Suppressor macrophage (primary cell): ENCODE data around the gene PLOD3.

Experiments used
- DNase-seq, 4 experiments: peaks; one replicate each; pipeline ENCODE4 v3.0.0-alpha.2; 2020 to 2022

Gene PLOD3

DNA sequence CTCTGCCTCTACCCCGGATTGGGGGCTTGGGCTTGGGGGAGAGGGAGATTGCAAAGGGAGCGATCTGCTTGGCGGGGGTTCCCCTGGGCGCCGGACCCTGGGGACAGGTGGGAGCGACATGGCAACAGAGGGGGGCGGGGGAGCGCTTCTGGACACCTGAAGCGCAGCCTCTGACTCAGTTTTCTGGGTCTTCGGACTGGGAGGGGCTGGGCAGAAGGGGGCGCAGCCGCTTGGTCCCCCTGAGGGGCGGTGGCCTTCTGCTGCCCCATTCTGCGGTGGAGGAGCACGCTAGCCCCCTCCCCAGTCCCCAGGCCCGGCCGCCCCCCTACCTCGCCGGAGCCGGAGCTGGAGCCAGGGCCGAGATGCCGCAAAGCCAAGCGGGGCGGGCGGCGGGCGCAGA, 37.7 kb downstream of the PLOD3 start:
- no peak for DNase-seq

DNA sequence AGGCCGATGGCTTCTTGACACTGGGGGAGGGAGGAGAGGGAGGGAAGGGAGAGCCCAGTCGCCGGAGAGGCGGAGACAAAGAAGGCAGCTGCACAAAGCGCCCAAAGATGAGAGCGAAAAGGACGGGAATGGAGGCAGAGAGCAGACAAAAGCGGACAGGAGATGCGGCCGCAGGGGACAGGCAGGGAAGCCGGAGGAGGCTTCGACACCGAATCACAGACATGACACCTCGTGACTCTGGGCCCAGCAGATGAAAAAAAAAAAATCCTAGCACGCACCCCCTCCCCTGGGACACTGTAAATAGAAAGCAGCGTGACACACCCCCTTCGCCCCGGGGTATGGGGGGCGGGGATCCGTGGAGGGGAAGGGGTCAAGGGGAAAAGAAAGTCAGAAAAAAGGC, 38.3 kb downstream of the PLOD3 start:
- peak in 1 of 4 experiments; percentile 7 for DNase-seq

DNA sequence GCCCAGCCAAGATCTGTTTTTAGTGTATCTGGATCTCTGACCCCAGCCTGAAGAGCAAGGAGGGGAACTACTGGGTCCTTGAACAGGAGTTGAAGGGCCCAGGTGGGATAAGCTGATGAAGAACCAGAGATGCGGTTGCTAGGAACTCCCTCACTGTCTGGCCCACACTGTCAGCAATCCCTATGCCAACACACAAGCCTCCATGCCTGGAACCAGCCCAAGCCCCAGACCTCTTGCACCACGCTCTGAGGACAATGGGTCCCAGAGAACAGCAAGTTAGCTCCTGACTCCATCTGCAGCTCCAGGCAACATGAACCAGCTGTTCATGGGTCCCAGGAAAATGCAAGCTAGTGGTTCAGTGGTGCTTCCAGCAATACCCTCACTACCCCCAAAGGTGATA, 39.7 kb downstream of the PLOD3 start:
- no peak for DNase-seq

DNA sequence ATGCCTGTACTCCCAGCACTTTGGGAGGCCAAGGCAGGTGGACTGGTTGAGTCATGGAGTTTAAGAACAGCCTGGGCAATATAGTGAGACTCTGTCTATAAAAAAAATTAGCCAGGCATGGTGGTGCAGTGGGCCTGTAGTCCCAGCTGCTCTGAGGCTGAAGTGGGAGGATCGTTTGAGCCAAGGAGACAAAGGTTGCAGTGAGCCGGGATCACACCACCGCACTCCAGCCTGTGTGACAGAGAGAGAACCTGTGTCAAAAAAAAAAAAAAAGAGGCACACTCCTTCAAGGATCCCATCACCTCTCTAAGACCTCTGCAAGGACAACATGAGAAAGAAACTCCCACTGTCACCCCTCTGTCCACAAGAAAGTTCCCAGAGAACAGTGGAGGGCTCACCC, 41.7 kb downstream of the PLOD3 start:
- no peak for DNase-seq

DNA sequence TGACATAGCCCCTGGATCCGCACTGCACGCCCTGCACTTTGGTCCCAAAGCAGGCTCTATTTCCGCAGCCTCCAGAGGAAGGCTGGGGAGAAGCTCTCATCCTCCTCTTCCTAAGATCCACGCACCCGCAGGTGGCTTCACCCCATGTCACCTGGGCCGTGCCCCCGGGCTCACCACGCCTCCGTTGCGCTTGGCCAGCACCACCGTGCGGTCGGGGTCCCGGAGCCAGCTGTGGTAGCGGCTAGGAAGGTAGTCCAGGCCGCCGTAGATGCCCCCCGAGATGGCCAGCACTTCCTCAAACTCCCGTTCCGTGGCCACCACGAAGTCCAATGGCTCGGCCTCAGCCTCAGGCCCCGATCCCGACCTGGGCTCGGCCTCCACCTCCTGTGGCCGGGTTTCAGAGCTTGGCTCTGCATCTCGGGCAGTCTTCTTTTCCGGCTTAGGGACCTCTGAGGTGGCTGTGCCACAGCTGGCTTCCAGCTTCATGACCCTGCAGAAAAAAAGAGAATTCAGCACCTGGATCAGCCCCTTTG, 43.0 kb downstream of the PLOD3 start:
- DNase-seq, result no peak

DNA sequence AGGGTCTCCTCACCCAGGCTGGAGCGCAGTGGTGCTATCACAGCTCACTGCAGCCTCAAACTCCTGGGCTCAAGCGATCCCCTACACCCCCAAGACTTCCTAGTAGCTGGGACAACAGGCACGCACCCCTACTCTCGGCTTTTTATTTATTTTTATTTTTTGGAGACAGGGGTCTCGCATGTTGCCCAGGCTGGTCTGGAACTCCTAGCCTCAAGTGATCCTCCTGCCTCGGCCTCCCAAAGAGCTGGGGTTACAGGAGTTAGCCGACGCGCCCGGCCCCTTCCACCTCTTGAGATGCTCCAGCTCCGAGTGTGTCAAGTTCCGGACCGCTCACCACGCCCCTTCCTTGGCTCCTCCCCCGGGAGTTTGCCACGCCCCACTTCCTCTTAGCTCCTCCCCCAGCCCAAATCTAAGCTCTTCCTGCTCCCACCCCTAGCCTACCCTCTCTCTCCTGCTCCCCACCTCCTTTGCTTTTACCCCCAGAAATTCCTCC, 43.6 kb downstream of the PLOD3 start:
- DNase-seq, result peak; percentile 52 to 68 (median 57)

DNA sequence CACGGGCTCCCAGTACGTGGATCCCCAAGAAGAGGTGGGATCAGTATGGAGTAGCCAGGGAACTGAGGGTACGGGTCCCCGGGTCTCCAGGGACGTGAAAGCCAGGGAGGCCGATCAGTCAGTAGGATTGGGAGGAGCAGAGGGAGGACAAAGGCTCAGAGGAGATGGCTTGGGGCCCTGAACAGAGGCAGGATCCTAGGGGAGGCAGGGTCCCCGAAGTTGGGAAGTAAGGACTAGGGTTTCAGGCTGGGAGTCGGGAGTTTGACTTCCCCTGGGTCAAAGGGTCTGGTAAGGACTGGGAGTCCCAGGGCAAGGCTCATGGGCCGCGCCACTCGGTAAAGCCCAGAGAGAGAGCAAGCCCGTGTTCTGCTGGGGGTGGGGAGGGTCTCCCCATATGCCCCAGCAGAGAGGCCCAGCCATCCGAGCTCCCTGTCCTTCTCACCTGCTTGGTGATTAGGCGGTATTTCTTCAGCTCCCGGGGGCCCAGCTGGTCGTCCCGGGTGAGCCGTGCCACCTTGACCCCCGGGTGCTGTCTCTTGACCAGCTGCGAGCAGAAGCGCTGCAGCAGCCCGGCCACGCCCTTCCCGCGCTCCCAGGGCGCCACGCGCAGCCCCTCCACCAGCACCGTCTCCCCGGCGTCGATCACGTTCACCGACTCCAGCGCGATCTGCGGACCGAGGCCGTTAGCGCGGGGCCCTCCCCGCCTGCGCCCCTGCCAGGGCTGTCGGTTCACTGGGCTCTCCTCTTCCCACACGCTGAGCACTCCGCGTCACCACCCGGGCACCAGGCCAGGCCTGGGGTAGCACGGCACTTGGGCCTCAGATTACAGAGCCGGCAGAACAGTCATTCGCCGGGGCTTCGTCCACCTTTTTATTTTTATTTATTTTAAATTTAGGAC, 44.3 kb downstream of the PLOD3 start:
- peak; percentile 67 to 82 (median 77) for DNase-seq

DNA sequence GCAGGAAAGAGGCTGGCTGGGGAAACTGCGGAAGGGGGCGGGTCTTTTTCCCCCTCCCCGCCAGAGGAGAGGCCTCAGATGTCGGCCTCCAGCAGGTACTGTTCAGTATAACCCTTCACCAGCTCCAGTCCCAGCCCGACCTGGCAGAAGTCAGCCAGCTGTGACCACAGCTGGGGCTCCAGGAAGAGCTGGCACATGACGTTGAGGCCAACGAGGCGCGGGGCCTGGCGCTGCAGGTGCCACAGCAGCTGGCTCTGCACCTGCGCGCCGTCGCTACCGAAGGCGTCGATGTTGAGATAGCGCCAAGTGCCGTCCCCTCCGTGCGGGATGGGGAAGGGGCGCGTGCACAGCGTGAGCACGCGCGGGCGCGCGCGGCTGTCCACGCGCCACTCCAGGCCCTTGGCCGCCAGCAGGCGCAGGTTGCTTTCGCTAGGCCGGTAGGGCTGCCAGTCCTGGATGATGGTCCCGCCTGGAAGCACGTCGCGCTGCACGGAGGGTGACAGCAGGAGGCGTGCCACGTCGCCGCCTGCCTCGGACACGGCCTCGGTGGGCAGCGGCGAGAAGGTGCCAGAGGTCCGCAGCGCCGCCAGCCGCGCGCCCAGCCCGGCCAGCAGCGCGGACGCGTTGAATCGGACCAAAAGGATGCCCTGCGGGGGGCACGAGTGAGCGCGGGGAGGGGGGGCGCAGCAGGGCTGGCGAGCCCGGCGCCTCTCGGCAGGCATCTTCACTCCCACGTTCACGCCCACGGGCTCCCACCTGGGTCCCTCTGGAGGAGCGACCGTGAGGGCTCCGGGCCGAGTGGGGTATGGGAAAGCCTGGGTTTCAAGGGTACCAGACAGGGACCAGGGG, 45.2 kb downstream of the PLOD3 start:
- DNase-seq, result peak in 1 of 4 experiments; percentile 14

DNA sequence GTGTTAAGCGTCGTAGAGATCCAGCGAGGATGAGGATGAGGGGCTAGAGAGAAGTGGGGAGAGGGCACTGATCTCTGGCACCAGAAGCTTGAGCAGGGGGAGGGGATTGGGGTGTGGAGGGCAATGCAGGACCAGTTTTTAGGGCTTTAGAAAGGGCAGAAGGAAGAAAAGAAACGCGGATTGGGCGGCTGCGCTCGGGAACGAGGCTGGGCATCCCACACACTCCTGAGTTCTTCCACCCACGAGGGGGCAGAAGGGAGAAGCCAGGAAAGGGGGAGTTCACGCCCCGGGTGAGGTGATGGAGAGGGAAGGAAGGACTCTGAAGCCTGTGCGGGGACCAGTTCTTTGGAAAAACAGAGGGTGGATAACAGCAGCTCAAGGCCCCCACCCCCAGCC, 45.9 kb downstream of the PLOD3 start:
- peak in 1 of 4 experiments; percentile 29 for DNase-seq

DNA sequence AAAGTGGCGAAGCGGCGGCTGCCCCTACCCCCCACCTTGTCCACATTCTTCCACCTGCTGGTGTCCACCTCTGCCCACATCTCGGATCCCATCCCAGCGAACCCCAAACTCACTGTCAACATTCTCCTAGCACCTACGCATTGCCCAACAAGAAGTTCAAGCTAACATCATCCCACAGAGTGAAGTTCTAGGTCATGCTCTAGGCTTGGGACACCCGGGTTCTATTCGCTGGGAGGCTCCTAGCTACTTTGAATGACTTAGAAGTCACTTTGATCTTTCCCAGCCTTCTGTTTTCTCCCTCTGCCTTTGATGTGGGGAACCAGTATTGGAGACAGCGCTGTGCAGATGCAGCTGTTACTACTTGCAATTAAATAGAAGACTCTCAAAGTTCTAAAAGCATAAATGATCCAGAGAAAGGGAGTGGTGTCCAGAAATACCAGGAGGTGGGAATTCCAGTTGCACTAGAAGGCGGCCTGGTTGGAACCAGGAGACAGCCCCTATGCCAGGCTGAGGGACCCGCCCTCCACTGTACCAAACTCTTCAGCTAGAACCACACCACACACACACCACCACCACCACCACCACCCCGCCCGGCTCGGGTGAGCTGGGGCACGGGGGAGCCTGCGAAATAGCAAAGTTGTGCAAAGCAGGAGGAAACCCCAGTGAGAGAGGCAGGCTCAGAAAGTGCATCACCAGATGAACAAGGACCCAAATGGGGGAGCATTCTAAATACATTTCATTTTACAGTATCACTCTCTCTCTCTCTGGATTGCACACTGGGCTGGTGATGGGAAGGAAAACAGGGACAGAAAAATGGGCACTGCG, 46.6 kb downstream of the PLOD3 start:
- DNase-seq, result peak in 2 of 4 experiments; percentile 30 to 34

DNA sequence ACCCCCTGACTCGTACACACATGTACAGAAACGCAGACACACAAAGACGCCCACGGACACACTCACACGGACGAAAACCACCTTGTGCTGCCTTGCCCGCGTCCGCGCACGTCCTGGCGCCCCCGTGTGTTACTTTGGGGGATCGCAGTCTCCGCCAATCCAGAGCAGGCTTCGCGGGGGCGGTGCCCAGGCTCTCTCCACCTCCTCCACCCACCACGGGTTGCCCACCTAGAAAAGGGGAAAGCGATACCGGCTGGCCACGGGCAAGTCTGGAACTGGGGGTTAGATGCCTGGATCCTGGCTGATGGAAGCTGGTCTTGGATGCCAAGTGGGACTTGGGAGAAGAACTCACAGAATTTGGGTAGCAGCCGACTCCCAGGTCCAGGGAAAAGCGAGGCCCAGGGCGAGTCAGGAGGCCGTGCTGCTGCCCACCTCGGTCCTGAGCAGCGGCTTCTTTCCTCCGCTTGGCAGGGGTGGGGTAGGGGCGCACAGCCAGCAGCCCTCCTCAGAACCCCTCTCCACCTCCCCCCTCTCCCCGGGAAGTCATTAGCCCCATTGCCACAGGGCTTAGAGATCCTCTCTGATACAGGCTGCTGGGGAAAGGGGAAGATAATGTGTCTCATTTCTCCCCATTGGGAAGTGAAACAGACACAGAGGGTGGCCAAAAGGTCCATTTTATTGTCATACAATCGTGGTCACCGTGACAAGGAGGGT, 47.4 kb downstream of the PLOD3 start:
- DNase-seq, result peak; percentile 64 to 82 (median 72)

DNA sequence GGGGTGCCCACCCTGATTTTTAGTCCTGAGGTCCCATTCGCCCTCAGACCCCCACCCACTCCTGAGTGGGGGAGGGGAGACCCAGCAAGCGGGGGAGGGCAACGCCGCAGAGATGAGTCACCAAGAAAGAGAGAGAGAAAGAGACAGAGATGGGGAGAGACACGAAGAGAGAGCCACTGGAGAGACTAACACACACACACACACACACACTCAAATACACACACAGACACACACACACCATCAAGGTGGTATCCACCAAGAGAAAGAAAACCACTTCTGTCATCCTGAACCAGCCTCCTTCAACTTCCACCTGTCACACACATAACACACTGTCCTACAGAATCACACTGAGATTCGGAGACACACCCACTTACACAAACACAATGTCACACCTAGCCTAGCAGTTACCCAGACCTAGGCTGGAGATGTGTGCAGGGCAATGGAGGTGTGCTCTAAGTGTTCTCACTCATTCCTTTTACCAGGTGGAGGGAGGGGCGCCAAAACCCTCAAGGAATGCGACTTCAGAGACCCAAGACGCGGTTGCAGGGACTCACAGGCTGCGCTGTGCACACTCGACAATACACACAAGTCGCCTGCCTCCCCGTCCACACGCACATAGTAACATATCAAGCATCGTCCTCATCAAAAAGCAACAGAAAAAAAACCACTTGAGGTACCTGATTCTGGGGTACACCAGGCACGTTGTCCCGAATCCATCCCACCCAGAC, 48.1 kb downstream of the PLOD3 start:
- no peak for DNase-seq

DNA sequence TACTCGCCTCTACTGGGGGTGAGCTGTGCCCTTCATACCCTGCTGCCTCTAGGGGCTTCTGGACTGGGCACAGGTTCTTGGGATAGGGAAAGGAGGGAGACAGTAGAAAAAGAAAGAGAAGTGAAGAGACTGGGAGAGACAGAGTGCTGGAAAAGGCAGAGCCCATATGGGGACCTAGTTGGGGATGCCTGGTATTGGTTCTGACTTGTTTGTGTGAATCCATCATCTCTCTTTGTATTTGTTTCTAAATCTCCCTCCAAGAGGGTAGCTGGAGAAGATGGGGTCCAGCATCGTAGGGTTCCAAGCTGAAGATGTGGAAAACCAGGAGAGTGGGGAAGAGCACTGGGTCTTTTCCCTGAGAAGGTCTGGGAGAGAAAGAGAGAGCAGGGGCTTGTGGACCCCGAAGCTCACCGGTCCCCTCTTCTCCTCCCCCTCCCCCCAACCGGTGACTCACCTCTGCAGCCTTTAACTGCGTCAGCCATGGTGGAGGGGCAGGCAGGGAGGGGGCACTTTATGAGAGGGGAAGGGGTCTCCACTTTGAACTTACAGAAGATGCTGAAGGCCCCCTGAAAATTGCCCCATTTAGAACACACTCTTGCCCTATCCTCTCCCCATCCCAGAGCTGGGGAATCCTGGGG, 48.9 kb downstream of the PLOD3 start:
- no peak for DNase-seq

DNA sequence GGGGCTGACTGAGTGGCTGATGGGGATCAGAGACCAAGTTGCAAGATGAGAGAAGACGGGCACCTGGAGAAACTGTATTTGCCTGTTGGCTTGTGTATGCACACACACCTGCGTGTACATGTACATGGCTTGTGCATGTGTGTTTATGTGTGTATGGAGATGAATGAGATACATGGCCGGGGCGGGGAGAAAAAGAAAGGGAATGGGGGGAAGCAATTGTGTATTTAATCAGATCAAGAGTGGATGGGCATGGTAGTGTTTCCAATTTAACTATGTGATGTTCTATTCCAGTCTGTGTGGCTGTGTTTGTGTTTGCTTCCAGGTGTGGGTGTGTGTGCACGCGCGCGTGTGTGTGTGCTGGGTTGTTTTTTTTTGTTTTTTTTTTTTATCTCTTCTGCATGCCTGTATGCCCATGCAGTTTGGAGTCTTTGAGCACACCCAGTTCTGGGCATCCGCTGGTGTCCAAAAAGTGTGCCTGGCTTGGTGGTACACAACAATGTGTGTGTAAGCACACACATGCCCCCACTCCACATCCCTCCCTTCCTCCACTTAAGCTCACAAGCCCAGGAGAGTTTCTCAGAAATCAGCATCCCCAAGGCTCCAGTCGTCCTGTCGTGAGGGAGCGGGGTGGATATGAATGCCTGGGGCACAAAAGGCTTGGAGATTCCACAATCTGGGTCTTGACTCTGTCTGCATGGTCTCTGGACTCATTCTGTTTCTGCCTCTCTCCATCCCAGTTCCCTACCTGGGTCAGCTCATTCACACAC, 49.6 kb downstream of the PLOD3 start:
- DNase-seq, result no peak

DNA sequence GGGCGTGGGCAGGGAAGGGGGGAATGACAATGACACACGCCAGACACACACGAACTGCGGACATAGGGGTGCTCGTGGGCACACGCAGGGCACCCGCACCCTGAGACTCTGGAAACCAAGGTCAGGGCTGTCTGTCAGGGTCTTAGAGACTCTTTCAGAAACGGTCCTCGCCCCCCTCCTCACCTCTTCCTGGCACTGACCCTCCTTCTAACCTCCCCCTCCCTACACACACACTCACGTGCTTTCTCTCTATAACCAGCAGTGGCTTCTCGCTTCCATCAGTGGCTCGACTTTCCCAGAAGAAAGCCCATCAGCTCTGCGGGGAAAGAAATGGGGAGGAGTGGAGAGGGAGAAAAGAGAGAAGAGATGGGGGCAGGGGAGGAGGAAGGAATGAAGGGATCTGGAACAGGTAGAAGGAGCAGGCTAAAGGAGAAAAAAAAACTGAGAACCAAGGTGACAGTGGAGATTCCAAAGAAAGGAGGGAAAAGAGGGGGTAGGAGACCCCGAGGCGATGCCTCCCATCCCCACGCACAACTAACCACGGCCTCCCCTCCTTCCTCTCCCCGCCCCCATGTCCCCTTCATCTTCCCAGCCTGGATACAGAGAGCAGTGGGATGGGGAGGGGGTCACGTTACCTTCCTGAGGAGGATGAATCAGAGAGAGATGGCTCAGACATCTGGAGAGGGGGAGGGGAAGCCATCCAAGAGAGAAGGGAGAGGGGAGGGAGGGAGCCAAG, 50.3 kb downstream of the PLOD3 start:
- DNase-seq, result no peak

DNA sequence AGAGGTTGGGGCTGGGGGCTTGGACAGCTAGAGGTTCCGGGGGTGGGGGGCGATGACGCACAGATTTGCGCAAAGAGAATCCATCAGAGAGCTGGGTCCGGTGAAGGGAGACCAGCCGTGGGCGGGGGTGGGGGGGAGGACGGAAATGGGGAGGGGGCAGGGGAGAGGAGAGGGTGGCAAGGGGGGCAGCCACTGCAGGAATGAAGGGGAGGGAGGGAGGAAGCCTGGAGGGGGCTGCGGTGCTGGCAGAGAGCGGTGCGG, 50.8 kb downstream of the PLOD3 start:
- DNase-seq, result no peak

DNA sequence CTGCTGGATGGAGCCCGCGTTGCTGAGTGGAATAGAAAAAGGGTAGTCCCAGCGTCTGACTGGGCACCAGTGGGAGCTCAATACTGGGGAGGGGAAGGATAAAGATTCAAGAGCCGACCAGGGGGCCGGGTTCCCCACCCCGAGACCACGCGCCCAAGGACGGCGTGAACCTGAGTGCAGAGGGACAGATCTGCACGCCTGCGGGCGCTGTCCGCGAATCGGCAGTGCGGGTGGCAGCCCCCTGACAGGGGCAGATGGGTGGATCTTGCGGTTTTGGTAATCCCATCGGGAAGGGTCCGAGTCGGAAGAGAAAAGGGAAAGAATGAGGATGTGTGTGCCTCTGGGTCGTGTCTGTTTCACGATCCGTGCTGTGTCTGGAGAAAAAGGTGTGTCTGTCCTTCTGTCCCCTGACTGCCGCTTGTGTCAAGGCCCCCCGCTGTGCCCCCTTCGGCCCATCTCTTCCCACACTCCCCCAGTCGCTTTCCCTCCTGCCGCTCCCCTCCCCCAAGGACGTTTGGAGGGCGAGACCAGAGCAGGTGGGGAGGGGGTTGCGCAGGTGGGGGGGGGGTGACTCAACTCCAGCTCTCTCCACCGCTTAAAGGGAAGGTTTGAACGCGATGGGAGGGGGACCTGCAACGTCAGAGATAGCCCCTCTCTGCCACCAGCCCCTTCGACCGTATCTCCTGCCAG, 51.3 kb downstream of the PLOD3 start:
- no peak for DNase-seq
